OCI-LY7 (cell line): Measurements from ENCODE around the gene ARHGEF4.

Source experiments
- EZH2phosphoT487 ChIP-seq: fragments of 200-600 bp; sonication (generic); IDR thresholded peaks from 2 replicates; pipeline ENCODE4 v1.6.1; 2018; ENCODE audit warnings: low read depth, borderline replicate concordance, mild to moderate bottlenecking, mixed run types, antibody characterized with exemption, low read length, moderate library complexity, mixed read lengths
- TF ChIP-seq, protein P1 (sequence below): fragments of 200-600 bp; sonication (generic); conservative IDR thresholded peaks from 2 replicates; pipeline ENCODE4 v1.5.1; 2014; ENCODE audit warnings: mild to moderate bottlenecking, antibody characterized with exemption, low read length, moderate library complexity, mixed read lengths

DNA sequence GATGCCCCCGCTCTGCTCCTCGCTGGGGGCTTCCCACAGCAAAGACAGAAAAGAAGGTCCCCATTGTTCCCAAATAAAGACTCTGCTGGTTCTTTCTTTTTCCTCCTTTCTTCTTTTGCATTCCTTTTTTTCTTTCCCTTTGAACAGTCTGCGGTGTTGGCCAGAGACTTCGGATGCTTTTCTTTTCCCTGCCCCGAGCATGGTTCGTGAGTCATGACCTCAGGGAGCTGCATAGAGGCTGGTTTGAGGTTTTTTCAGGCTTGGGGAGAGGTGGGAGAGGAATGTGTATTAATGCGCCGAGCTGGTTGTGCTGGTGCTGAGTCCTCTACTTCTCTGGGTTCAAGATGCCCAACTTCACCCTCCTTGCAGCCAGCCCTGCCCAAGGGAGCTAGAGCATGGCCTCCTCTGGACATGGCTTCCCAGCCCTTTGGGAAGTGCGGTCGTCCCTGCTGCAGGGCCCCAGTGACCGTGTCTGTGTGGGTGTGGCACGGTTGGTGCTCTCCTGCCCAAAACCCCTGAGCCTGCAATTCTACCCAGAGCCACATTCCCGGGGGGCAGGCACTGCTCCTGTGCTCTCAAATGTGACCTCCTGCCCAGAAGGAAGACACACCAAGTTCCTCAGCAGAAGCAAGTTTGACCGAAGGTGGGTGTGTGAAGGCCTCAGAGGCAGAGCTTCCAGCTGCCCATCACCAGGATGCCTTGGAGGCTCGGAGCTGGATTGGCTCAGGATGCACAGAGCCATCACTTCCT, 9.0 kb upstream of the ARHGEF4 start:
- TF ChIP-seq, protein P1, sequence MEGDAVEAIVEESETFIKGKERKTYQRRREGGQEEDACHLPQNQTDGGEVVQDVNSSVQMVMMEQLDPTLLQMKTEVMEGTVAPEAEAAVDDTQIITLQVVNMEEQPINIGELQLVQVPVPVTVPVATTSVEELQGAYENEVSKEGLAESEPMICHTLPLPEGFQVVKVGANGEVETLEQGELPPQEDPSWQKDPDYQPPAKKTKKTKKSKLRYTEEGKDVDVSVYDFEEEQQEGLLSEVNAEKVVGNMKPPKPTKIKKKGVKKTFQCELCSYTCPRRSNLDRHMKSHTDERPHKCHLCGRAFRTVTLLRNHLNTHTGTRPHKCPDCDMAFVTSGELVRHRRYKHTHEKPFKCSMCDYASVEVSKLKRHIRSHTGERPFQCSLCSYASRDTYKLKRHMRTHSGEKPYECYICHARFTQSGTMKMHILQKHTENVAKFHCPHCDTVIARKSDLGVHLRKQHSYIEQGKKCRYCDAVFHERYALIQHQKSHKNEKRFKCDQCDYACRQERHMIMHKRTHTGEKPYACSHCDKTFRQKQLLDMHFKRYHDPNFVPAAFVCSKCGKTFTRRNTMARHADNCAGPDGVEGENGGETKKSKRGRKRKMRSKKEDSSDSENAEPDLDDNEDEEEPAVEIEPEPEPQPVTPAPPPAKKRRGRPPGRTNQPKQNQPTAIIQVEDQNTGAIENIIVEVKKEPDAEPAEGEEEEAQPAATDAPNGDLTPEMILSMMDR = no peak
- no peak for TF ChIP-seq EZH2phosphoT487
